ENCODE results near the gene OR6M1. TPM values are rescaled to one million over a fixed set of nuclear protein-coding genes. Genes with fewer than 3 reads are reported as not detected.

Gene OR6M1
- total RNA-seq, 1 donor from 2014 or later = not detected

DNA sequence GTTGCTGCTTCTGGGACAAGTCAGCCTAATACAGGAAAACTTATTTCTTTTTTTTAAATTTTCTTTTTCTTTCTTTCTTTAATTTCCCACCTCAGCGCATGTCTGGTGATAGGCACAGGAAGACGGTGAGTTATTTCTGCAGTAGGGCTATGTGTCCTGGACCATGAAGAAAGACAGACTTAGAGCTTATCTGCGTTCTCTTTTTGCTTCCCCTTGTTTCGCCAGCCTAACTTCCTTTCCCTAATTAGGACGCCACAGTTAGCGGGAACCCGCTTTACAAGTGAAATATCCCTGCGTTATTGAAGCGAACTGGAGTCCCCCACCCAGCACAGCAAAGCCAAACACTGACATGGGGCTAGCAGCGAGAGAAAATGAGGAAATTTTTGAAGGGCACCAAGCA is 8.6 kb downstream of the OR6M1 start:
- TF ChIP-seq, protein P1, sequence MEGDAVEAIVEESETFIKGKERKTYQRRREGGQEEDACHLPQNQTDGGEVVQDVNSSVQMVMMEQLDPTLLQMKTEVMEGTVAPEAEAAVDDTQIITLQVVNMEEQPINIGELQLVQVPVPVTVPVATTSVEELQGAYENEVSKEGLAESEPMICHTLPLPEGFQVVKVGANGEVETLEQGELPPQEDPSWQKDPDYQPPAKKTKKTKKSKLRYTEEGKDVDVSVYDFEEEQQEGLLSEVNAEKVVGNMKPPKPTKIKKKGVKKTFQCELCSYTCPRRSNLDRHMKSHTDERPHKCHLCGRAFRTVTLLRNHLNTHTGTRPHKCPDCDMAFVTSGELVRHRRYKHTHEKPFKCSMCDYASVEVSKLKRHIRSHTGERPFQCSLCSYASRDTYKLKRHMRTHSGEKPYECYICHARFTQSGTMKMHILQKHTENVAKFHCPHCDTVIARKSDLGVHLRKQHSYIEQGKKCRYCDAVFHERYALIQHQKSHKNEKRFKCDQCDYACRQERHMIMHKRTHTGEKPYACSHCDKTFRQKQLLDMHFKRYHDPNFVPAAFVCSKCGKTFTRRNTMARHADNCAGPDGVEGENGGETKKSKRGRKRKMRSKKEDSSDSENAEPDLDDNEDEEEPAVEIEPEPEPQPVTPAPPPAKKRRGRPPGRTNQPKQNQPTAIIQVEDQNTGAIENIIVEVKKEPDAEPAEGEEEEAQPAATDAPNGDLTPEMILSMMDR (IDR thresholded peaks at IDR 0.05; ENCODE audit: insufficient read depth, low read length, poor library complexity, severe bottlenecking) = no peak
- no peaks in the 10 kb centered on the region for H3K27me3 ChIP-seq (ENCODE audit: control insufficient read depth, insufficient read depth, low read length)
- no peaks in the 10 kb centered on the region for H3K36me3 ChIP-seq (ENCODE audit: control insufficient read depth, insufficient read depth, low read length)
- no peak overlapping the region for H3K4me3 ChIP-seq (ENCODE audit: low read depth, low read length)
- DNase-seq (ENCODE audit: low read depth) = no peak

- no peaks in the 10 kb centered on the region for H3K27me3 ChIP-seq (ENCODE audit: control insufficient read depth, insufficient read depth, low read length)
- DNase-seq (ENCODE audit: low read depth) = no peak
- TF ChIP-seq, protein P1 (IDR thresholded peaks at IDR 0.05; ENCODE audit: insufficient read depth, low read length, poor library complexity, severe bottlenecking) = no peak
- H3K36me3 ChIP-seq (ENCODE audit: control insufficient read depth, insufficient read depth, low read length) = no peaks in the 10 kb centered on the region
- no peak overlapping the region for H3K4me3 ChIP-seq (ENCODE audit: low read depth, low read length)
Observed at GRCh38 chr11:123797114-123797513, 9.0 kb downstream of the OR6M1 start.

- no peak overlapping the region for H3K4me3 ChIP-seq (ENCODE audit: low read depth, low read length)
- no peak for DNase-seq (ENCODE audit: low read depth)
- H3K27me3 ChIP-seq (ENCODE audit: control insufficient read depth, insufficient read depth, low read length) = no peaks in the 10 kb centered on the region
- no peaks in the 10 kb centered on the region for H3K36me3 ChIP-seq (ENCODE audit: control insufficient read depth, insufficient read depth, low read length)
- TF ChIP-seq, protein P1 (IDR thresholded peaks at IDR 0.05; ENCODE audit: insufficient read depth, low read length, poor library complexity, severe bottlenecking) = no peak
Observed at GRCh38 chr11:123796226-123796625, 9.9 kb downstream of the OR6M1 start.

GRCh38 chr11:123783536-123783935 is 22.6 kb downstream of the OR6M1 start:
- H3K36me3 ChIP-seq (ENCODE audit: control insufficient read depth, insufficient read depth, low read length) = no peaks in the 10 kb centered on the region
- no peak overlapping the region for H3K4me3 ChIP-seq (ENCODE audit: low read depth, low read length)
- H3K27me3 ChIP-seq (ENCODE audit: control insufficient read depth, insufficient read depth, low read length) = no peaks in the 10 kb centered on the region
- DNase-seq (ENCODE audit: low read depth) = no peak
- TF ChIP-seq, protein P1 (IDR thresholded peaks at IDR 0.05; ENCODE audit: insufficient read depth, low read length, poor library complexity, severe bottlenecking) = no peak

DNA sequence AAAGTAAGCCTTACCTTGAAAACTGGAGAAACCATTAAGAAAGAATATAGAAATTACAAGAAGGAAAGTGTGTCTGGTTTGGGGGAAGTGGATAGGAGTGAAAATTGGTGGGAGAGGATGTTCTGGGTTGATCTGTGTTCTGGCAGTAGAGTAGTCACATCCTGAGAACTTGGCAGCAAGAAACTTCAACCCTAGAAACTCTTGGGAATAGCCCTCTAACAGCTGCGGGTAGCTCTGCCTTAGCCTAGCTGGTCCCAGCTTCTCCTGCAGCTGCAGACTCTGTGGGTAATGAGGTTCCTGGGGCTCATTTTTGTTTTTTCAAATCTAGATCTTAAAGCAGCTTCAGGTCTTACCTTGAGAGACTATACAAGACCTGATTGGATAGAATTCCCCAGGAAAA is 27.6 kb downstream of the OR6M1 start:
- Histone ChIP-seq H3K4me3 (ENCODE audit: low read depth, low read length) (no peak overlapping the region), H3K27me3 (ENCODE audit: control insufficient read depth, insufficient read depth, low read length) (no peaks in the 10 kb centered on the region), H3K36me3 (ENCODE audit: control insufficient read depth, insufficient read depth, low read length) (no peaks in the 10 kb centered on the region)
- DNase-seq (ENCODE audit: low read depth) = no peak
- TF ChIP-seq, protein P1 (IDR thresholded peaks at IDR 0.05; ENCODE audit: insufficient read depth, low read length, poor library complexity, severe bottlenecking) = no peak

- TF ChIP-seq, protein P1 (IDR thresholded peaks at IDR 0.05; ENCODE audit: insufficient read depth, low read length, poor library complexity, severe bottlenecking) = no peak
- Histone ChIP-seq H3K4me3 (ENCODE audit: low read depth, low read length) (no peak overlapping the region), H3K36me3 (ENCODE audit: control insufficient read depth, insufficient read depth, low read length) (no peaks in the 10 kb centered on the region), H3K27me3 (ENCODE audit: control insufficient read depth, insufficient read depth, low read length) (no peaks in the 10 kb centered on the region)
- DNase-seq (ENCODE audit: low read depth) = no peak
Observed at GRCh38 chr11:123775715-123776549, 30.2 kb downstream of the OR6M1 start.

Data from kidney epithelial cell (primary cell).